HepG2 (cell line): ENCODE data around the gene CNP. TPM values are rescaled to one million over a fixed set of nuclear protein-coding genes. Genes with fewer than 3 reads are reported as not detected.
"Not testable (repeated sequence)": the region's sequence is repeated elsewhere in the genome, so short reads cannot be mapped to it uniquely, and the experiment has no call there.

ENCODE experiments used
- ATAC-seq: fragments of 200-7000 bp; cut with Tn5 transposase; 3 replicates; pipeline ENCODE4 v1.9.1; 2020; ENCODE audit warnings: mild to moderate bottlenecking, moderate library complexity
- BruUV-seq: library from RNA; stranded (reverse); fragments of 400-500 nt; replicated peaks from 2 replicates; lab custom pipeline; 2021; lab: Mats Ljungman, UMichigan
- CTCF ChIA-PET: fragments of 300-600 bp; formaldehyde crosslinking; extraction: SDS; loops from one replicate; lab custom pipeline; 2021; ENCODE audit warnings: low total read pairs, inconsistent platforms, low intra/inter-chr PET ratio; lab: Yijun Ruan, JAX
- POLR2A ChIA-PET: fragments of 350-600 bp; sonication (Branson Sonifier 250); formaldehyde crosslinking; loops from one replicate; lab custom pipeline; 2020; ENCODE audit warnings: antibody characterized with exemption, inconsistent platforms; lab: Yijun Ruan, JAX
- DNase-seq: peaks from one replicate; pipeline ENCODE4 v3.0.0-alpha.2; 2015; ENCODE audit warnings: low spot score
- FAIRE-seq: peaks from 3 replicates; lab custom pipeline; 2011; peaks lifted over from hg19 to GRCh38; lab: Jason Lieb, UNC
- H2AFZ ChIP-seq: one replicate; pipeline ENCODE4 v1.6.1; 2011; ENCODE audit warnings: low read length, inconsistent platforms
- H3K27ac ChIP-seq: fragments of 300-600 bp; 3 replicates; pipeline ENCODE4 v1.8.0; 2011; ENCODE audit warnings: mixed run types, mild to moderate bottlenecking, mixed read lengths, low read length, inconsistent platforms; ENCODE audit not compliant: insufficient read depth; ENCODE audit errors: extremely low read length
- H3K27me3 ChIP-seq, 2 experiments: fragments of 200-600 bp in 1 of 2; 2 replicates in 1 of 2; 3 replicates in 1 of 2; pipeline versions ENCODE4 v1.6.0 to v1.8.0; 2011; ENCODE audit warnings: low read length in 2 of 2, mild to moderate bottlenecking in 2 of 2, moderate library complexity in 2 of 2, inconsistent platforms in 1 of 2; ENCODE audit not compliant: insufficient read depth in 2 of 2, control insufficient read depth in 1 of 2
- H3K36me3 ChIP-seq, 2 experiments: fragments of 200-600 bp in 1 of 2; replicated peaks in 1 of 2; 2 replicates in 1 of 2; 3 replicates in 1 of 2; pipeline versions ENCODE4 v1.5.1 to v1.8.0; 2011; ENCODE audit warnings: low read length in 2 of 2, inconsistent platforms in 1 of 2; ENCODE audit not compliant: insufficient read depth in 2 of 2, control insufficient read depth in 1 of 2
- H3K4me1 ChIP-seq: 2 replicates; pipeline ENCODE4 v1.5.1; 2012; ENCODE audit warnings: low read length, inconsistent platforms; ENCODE audit not compliant: insufficient read depth
- H3K4me2 ChIP-seq: 2 replicates; pipeline ENCODE4 v1.6.0; 2011; ENCODE audit warnings: low read depth, low read length, inconsistent platforms
- H3K4me3 ChIP-seq, 3 experiments: fragments of 200-600 bp in 1 of 3; sonication (generic), shearing (Covaris generic) in 1 of 3; replicated peaks in 1 of 3; 2 replicates each; pipeline ENCODE4 v1.5.1; 2011 to 2016; ENCODE audit warnings: low read length in 3 of 3, inconsistent platforms in 2 of 3, low read depth in 2 of 3, mild to moderate bottlenecking in 2 of 3, control low read depth in 1 of 3, mixed read lengths in 1 of 3; ENCODE audit not compliant: insufficient read depth in 1 of 3
- H3K79me2 ChIP-seq: one replicate; pipeline ENCODE4 v1.6.1; 2011; ENCODE audit warnings: low read length, inconsistent platforms; ENCODE audit not compliant: insufficient read depth
- H3K9ac ChIP-seq: 2 replicates; pipeline ENCODE4 v1.6.0; 2011; ENCODE audit warnings: mild to moderate bottlenecking, low read depth, low read length, inconsistent platforms; ENCODE audit not compliant: insufficient read depth
- H3K9me3 ChIP-seq: 2 replicates; pipeline ENCODE4 v1.5.1; 2012; ENCODE audit warnings: mild to moderate bottlenecking, low read length
- H4K20me1 ChIP-seq: 2 replicates; pipeline ENCODE4 v1.6.0; 2011; ENCODE audit warnings: inconsistent platforms, mild to moderate bottlenecking, low read length, moderate library complexity; ENCODE audit not compliant: insufficient read depth
- GATAD1 ChIP-seq: IDR thresholded peaks from 2 replicates; pipeline ENCODE4 v1.6.1; 2016; ENCODE audit warnings: missing genetic modification reagents, missing compliant biosample characterization
- HMGXB3 ChIP-seq: sonication (generic); formaldehyde crosslinking; IDR thresholded peaks from 2 replicates; pipeline ENCODE4 v1.4.0; 2020; ENCODE audit warnings: missing genetic modification reagents, borderline replicate concordance
- NFYB ChIP-seq: sonication (generic); formaldehyde crosslinking; IDR thresholded peaks from 2 replicates; pipeline ENCODE4 v1.4.0; 2020; ENCODE audit warnings: missing genetic modification reagents
- NFYC ChIP-seq: IDR thresholded peaks from 2 replicates; pipeline ENCODE4 v1.6.1; 2016; ENCODE audit warnings: missing genetic modification reagents, missing compliant biosample characterization
- WGBS: methylation state at CpG from one replicate; pipeline ENCODE4 v1.1.6; 2017; ENCODE audit warnings: low lambda C conversion rate; 5-methylcytosine and 5-hydroxymethylcytosine counted together
- in situ Hi-C: cut with HindIII; loops from 2 replicates; pipeline ENCODE4 v1.10.0; 2017; ENCODE audit warnings: low pct_unique_long_range_greater_than_20kb; ENCODE audit not compliant: extremely low pct_ligation_motif_present
- intact Hi-C: fragments of 100-400 bp; cut with micrococcal nuclease; formaldehyde crosslinking; loops from one replicate; pipeline ENCODE4 v1.10.0; 2022; ENCODE audit not compliant: unreplicated experiment
- polyA plus RNA-seq, 8 experiments: library from polyadenylated mRNA; depleted of rRNA in 3 of 8; stranded (reverse) in 7 of 8; unstranded in 1 of 8; fragments of >200 nt; fragmentation: Illumina TruSeq in 4 of 8; extraction: Trizol in 4 of 8; gene quantifications; 2 replicates each; pipeline versions ENCODE4 v1.2.1 to v1.2.3, GENCODE V29; 2011 to 2016; ENCODE audit warnings: low read depth in 4 of 8, missing spikeins in 1 of 8, mixed read lengths in 1 of 8; ENCODE audit not compliant: insufficient read depth in 1 of 8
- total RNA-seq, 5 experiments: library from RNA; depleted of rRNA; stranded (reverse); fragments of >200 nt; fragmentation: Illumina TruSeq; extraction: Trizol; gene quantifications; 2 replicates each; pipeline ENCODE4 v1.2.3, GENCODE V29; 2016; ENCODE audit warnings: low read depth in 1 of 5

The CNP gene
- total and polyA plus RNA-seq, 2 of the 13 experiments (the other 11 are each of a cell fraction or from before 2014, with no cell fraction given) = 97.2 to 161 TPM

- DNase-seq = peak; percentile 52
- H3K36me3 ChIP-seq = peaks cover 4 to 31% of the 10 kb centered on the region in 2 experiments
- in situ Hi-C loops (no loop called here), intact Hi-C loops (no loop called here)
- BruUV-seq = TSS peak; percentile 5
- H2AFZ ChIP-seq = no peak overlapping the region
- 94% methylated on average over 3 of the region's 3 CpGs for WGBS
- TF ChIP-seq NFYC (peak; percentile 63), HMGXB3 (peak; percentile 98), NFYB (CRISPR knock-in tag) (peak; percentile 63), GATAD1 (CRISPR knock-in tag) (no peak)
- peaks cover 93% of the 10 kb centered on the region for H3K79me2 ChIP-seq
- H3K4me3 ChIP-seq = no peak overlapping the region
- no peak for FAIRE-seq
- peaks cover 70% of the 10 kb centered on the region for H3K4me1 ChIP-seq
- H3K9me3 ChIP-seq = no peaks in the 10 kb centered on the region
- H3K27me3 ChIP-seq = no peaks in the 10 kb centered on the region
- ChIA-PET CTCF (no interaction called here), POLR2A (interaction anchor here (1.6 kb wide), 1 partner anchor 103 kb away, joined by 3 read pairs; no protein-coding TSS in a partner anchor)
- H3K27ac ChIP-seq = peak overlapping the region; percentile 3
- H4K20me1 ChIP-seq = peaks cover 23% of the 10 kb centered on the region
- no peak overlapping the region for H3K4me2 ChIP-seq
- H3K9ac ChIP-seq = no peak overlapping the region
- peak; percentile 37; the same call in 2 of the 3 replicates for ATAC-seq
Measured at GRCh38 chr17:42010898-42011516, 44.4 kb downstream of the CNP start.

- H3K9me3 ChIP-seq, H3K4me3 ChIP-seq, BruUV-seq, CTCF ChIA-PET, FAIRE-seq, in situ Hi-C loops, DNase-seq, intact Hi-C loops, H2AFZ ChIP-seq, H3K4me2 ChIP-seq, H3K9ac ChIP-seq, H3K27me3 ChIP-seq, H3K27ac ChIP-seq, ATAC-seq: not testable (repeated sequence)
- WGBS = 90% methylated on average over 4 of the region's 4 CpGs
- peaks cover 74% of the 10 kb centered on the region for H3K4me1 ChIP-seq
- H3K79me2 ChIP-seq = peaks cover 93% of the 10 kb centered on the region
- peaks cover 4 to 31% of the 10 kb centered on the region in 2 experiments for H3K36me3 ChIP-seq
- POLR2A ChIA-PET = interaction anchor here (1.6 kb wide), 1 partner anchor 104 kb away, joined by 3 read pairs; no protein-coding TSS in a partner anchor
- peaks cover 19% of the 10 kb centered on the region for H4K20me1 ChIP-seq
Measured at GRCh38 chr17:42012363-42012762, 45.8 kb downstream of the CNP start.
